Stimulated activated naive CD4-positive, alpha-beta T cell treated with Interleukin-2 at 50 U/mL for 16 hours (primary cell): ENCODE results near the gene ZBED1.
"Not testable (repeated sequence)": the region's sequence is repeated elsewhere in the genome, so short reads cannot be mapped to it uniquely, and the experiment has no call there.

ENCODE experiments used
- DNase-seq: peaks from one replicate; lab custom pipeline; 2025; lab: John Stamatoyannopoulos, UW

ZBED1 gene

DNA sequence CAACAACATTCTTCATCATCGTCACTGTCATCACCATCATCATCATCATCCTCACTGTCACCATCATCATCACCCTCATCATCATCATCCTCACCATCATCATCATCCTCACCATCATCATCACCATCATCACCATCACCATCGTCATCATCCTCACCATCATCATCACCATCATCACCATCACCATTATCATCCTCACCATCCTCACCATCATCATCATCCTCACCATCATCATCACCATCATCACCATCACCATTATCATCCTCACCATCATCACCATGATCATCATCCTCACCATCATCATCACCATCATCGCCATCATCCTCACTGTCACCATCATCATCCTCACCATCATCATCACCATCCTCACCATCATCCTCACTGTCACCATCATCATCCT is 18.9 kb upstream of the ZBED1 start:
- DNase-seq = not testable (repeated sequence)

DNA sequence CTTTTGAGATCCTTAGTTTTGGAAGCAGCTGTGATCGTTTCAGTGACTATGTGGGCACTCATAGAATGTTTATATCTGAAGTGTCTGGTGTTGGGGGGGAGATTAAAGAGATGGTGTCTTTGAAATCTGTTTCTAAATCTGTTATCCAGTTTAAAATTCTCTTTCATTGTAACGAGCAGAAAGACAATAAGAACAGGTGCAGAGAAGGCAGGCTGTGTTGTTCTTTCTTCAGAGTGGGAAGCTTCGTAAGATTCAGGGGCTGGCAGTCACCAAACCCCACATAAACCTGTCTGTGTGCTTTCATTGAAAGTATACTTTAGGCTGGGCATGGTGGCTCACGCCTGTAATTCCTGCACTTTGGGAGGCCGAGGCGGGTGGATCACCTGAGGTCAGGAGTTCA is 16.3 kb upstream of the ZBED1 start:
- no peak for DNase-seq

DNA sequence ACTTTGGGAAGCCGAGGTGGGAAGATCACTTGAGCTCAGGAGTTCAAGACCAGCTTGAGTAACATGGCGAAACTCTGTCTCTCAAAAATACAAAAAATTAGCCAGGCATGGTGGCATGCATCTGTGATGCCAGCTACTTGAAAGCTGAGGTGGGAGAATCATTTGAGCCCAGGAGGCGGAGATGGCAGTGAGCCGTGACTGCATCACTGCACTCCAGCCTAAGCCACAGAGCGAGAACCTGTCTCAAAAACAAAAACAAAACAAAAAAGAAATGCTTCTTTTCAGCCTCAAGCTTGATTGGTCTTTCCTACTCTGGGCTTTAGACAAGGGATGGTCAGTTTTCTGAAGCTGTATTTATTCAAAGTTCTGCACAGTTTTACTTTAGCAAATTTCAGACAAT is 15.8 kb upstream of the ZBED1 start:
- DNase-seq = no peak

DNA sequence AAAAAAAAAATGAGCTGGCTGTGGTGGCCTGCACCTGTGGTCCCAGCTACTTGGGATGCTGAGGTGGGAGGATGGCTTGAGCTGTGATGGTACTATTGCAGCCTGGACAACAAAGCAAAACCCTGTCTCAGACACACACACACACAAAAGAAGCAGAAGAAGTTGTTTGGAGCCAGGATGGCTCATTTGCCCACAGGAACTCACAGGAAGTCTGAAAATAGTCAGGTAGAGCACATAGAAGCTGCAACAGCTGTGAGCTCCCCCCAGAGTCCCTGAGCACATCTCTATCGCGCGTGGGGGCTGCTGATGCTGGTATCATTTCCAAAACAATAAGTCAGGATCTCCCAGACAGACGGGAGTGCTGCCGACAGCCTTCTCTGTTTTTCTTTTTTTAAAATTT is 13.4 kb upstream of the ZBED1 start:
- no peak for DNase-seq

DNA sequence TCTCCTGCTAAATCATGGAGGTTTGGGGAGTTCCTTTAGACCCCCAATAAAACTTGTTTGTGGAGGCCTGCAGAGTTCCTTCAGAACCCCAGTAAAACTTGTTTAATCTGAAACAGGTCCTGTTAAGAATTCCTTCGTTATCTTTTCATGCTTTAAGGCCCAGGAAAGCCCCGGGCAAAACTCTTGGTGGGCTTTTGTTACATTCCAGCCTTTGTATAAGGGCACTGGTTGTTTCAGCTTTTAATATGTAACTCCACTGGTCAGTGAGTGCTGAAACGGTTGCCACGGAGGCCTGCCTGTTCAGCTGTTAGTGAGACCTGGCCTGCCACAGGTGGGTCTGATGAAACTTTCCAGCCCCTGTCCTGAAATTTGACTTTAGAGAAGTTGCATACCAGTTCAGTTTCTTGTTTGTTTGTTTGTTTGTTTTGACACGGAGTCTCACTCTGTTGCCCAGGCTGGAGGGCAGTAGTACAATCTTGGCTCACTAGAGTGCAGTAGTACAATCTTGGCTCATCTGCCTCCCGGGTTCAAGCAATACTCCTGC is 12.4 kb upstream of the ZBED1 start:
- no peak for DNase-seq

DNA sequence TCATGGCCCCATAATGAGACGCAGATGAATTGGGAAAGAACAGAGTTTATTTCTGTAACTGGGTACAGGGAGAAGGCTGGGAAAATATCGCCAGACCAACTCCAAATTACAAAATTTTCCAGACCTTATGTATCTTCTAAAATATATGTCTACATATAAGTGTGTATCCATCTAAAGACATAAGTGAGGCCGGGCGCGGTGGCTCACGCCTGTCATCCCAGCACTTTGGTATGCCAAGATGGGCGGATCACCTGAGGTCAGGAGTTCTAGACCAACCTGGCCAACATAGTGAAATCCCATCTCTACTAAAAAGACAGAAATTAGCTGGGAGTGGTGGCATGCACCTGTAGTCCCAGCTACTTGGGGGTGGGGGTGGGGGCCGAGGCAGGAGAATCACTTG is 11.7 kb upstream of the ZBED1 start:
- DNase-seq = no peak

DNA sequence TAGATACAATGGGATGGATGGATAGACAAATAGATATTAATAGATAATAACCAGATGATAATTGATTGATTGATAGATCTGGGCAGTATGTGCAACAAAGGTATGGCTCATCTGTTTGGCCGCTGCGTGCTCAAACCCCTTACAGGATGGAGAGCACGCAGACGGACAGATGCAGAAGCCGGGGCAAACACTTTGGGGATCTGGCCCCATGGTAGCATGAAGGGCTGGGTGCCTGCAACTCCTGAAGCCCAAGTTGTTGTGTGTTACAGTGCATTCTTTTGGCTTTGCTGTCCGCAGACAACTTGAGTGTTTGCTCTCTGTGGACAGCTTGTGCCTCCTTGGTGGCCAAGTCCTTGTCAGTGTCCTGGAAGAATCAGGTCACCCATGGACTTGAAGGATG is 10.6 kb upstream of the ZBED1 start:
- no peak for DNase-seq

DNA sequence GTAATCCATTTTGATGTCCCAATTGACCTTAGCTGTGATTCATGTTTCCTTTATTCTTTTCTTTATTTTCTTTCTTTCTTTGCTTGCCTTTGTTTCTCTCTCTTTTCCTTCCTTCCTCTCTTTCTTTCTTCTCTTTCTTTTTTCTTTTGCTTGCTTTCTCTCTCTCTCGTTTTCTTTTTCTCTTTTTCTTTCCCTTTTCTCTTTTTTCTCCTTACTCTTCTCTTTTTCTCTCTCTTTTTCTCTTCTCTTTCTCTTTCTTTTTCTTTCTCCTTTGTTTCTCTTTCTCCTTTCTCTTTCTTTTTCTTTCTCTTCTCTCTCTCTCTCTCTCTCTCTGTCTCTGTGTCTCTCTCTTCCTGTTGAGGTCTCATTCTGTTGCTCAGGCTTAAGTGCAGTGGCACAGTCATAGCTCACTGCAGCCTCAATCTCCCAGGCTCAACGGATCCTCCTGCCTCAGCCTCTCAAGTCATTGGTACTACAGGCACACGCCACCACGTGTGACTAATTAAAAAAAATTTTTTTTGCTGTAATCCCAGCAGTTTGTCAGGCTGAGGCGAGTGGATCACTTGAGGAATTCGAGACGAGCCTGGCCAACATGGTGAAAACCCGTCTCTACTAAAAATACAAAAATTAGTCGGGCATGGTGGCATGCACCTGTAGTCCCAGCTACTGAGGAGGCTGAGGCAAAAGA is 8.0 kb upstream of the ZBED1 start:
- DNase-seq = no peak

DNA sequence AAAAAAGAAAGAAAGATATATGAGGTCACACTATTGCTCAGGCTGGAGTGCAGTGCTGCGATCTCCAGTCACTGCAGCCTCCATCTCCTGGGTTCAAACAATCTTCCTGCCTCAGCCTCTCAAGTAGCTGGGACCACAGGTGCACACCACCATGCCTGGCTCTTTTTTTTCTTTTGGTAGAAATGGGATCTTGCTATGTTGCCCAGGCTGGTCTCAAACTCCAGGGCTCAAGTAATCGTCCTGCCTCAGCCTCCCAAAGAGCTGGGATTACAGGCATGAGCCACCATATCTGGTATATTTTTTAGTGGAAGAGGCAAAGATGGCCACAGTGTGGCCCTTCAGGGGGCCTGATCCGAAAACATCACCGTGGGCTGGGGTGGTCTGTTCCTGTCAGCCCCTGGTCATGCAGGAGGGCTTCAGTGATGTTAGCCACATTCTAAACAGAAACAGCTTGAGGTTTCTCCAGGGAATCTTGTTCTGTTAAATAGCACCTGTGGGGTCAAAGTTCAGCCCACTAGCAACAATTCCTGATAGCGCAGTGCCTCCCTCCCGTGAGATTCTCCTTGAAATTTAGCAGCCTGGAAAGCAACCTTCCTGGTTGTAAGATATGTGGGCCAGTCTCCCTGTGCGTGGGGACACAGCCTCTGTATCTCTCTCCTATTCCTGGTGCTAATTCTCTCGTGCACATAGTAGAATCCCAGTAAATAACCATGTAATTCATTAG is 7.3 kb upstream of the ZBED1 start:
- DNase-seq = no peak

DNA sequence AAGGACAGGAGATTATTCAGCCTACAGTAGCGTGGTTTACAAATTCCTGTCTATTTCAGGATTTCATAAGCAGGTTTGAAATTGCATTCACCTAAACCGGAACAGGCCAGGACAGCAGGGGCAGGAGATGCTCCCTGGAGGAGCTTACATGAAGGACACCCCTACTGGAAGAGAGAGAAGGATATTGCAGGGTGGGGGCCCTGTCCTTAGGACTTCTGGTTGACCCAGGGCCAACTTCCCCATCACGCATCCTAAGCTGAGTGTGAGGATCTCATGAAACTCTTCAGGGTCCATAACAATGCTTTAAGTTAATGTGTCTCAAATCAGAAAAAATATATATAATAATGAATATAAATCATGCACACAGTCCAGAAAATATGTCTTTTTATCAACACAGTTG is 6.4 kb upstream of the ZBED1 start:
- no peak for DNase-seq

DNA sequence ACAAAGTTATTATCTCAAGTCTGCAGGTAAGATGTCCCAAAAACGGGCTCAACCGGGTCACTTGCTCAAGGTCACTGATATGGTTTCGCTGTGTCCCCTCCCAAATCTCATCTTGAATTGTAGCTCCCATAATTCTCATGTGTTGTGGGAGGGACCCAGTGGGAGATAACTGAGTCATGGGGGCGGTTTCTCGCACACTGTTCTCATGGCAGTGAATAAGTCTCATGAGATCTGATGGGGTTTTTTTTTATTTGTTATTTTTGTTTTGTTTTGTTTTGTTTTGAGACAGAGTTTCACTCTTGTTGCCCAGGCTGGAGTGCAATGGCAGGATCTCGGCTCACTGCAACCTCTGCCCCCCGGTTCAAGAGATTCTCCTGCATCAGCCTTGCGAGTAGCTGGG is 4.6 kb upstream of the ZBED1 start:
- DNase-seq = not testable (repeated sequence)

DNA sequence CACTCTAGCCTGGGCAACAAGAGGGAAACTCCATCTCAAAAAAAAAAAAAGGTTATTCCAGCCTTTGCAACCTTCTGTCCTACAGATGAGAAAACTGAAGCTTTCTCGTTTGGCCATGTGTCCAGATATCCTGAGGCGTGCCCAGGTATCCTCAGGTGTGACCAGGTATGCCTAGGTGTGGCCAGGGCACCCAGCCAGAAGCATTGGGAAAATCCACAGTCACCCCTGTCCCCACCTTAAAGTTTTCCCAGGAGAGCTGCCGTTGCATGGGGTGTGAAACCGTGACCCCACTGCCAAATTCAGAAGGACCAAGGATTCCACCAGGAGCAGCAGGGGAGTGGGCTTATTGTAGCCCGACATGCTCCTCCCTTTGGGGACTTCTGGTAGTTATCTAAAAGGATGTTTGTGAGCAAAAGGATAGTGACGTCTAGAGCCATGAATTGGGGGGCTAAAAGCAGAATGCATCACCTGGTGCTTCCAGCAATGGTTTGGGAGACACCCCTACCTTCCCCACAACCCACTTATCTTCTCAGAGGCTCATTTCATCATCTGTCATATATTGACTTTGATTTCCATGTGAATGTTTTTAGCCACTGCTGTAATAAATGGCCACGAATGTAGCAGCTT is 4.0 kb upstream of the ZBED1 start:
- DNase-seq = no peak

DNA sequence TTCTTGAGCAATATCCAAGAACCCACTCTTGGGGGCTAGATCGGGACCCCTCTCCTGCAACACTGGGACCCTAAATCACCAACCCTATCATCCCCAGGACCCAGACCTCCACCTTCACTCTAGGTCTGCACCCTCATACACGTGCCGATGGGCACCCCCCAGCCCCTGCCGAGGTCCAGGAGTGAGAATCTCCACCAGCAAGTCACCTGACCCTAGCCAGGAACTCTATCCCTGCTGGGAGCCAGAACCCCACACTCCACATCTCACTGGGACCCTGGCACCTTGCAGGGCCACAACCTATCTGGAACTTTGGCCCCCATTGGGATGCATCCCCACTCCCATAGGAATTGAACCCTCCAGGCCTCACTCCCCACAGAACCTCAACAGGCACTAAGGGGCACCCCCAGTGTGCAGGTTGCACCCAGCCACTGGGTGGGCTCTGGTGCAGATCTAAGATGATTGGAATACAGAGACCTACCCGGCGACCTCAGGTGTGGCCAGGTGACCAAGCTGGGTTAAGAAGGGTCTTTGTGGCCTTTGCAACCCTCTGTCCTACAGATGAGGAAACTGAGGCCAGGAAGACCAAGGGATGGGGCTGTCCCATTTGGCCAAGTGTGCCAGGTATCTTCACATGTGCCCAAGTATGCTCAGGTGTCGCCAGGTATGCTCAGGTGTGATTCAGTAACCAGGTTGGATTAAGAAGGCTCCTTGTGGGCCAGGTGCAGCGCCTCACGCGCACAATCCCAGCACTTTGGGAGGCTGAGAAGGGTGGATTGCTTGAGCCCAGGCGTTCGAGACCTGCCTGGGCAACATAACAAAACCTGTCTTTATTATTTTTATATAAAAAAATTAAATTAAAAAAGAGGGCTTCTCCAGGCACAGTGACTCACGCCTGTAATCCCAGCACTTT is 3.1 kb upstream of the ZBED1 start:
- DNase-seq = no peak

DNA sequence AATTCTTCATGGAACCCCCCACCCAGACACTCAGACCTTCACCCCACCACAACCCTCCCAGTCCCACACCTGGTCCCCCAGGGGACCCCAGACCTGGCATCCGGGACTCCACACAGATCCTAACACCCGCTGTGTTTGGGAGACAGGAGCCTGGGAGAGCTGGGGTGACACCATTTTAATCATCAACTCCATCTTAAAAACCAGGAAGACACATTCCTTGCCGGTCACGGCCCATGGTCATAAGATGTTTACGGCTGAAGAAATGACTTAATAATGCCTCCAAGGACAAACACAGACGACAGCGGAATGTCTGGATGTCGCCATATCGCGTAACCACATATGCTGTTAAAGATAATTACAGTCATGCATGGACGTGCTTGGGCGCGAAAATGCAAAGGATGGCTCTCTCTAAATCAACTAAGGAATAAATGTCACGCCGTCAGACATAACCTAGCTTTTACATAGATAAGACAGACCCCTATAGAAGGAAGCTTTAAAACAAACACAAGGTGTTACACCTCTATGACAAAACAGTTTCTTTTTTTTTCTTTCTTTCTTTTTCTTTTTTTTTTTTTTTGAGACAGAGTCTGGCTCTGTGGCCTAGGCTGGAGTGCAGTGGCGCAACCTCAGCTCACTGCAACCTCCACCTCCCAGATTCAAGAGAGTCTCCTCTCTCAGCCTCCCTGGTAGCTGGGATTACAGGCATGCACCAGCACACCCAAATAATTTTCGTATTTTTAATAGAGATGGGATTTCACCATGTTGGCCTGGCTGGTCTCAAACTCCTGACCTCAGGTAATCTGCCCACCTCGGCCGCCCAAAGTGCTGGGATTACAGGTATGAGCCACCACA is 2.1 kb upstream of the ZBED1 start:
- no peak for DNase-seq

DNA sequence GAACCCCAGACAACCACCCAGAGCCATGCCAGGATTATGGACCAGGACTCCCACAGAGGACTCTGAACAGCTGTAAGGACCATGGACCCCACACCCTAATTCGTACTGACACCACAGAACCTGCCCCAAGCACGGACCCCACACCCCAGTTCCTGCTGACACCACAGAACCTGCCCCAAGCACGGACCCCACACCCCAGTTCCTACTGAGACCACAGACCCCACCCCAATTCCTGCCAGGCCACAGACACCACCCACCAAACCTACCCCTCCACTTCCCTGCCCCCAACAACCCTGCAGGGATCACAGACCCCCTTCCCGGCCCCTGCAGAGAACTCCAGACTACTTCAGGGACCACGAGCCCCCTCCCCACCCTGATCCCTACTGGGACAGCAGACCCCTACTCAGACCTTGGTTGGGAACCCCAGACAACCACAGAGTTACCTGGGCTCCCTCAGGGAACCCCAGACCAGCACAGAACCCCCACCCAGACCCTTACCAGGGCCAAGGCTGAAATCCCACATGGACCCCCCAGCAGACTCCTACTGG is 1.4 kb upstream of the ZBED1 start:
- DNase-seq = no peak

DNA sequence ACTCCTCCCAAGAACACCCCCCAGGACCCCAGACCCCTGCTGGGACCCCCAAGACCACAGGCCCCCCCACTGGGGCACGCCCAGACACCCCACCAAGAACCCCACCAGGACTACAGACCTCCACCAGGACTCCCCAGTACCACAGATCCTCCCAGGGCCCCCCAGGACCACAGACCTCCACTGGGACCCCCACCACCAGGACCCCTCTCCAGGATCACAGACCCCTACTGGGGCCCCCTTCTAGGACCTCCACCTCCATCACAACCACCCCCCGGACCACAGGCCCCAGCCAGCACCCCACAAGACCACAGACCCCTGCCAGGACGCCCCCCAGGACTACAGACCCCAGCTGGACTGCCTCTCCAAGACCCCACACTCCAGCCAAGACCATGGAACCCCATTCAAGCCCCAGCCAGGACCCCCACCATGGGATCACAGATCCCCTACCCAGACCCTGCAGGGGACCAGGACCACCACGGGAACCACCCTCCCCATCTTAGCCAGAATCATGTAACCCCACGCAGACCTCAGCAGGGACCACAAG is 855 bp upstream of the ZBED1 start:
- DNase-seq = no peak

DNA sequence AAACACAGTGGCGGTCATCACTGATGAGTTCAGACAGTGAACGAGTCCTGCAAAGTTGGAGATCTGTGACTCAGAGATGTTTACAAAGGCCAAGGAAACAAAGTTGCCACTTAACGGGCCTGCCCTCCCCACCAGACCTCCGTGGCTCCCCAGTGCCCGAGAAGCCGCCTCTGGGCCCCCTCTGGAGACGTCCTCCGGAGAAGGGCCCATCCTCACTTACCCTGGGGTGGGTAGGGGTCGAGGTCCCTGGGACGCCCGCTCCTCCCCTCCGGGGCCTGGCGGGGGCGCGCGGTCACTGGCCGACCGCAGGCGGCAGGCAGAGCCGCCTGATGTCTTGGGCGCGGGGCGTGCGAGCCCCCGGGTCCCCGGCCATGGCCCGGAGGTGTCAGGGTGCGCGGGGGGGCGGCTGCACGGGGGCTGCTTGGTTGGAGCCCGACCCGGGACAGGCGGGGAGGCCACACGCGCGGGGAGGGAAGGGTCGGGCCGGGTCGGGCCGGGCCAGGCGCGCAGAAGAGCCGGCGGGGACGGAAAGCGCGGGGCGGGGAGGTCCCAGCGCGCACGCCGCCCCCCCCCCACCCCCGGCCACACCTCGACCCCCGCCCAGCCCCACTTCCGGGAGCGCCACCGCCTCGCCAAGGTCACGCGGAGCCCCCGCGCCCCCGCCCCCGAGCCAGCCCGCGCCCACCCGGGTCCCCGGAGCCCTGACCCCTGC is 529 bp downstream of the ZBED1 start:
- DNase-seq = no peak

DNA sequence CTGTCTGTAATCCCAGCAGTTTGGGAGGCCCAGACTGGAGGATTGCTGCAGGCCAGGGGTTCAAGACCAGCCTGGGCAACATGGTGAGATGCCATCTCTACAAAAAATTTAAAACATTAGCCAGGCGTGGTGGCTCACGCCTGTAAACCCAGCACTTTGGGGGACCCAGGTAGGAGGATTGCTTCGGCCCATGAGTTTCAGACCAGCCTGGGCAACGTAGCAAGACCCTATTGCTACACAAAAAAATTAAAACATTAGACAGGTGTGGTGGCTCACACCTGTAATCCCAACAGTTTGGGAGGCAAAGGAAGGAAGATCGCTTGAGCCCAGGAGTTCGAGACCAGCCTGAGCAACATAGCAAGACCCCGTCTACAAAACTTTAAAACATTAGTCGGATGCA is 1.3 kb downstream of the ZBED1 start:
- no peak for DNase-seq

DNA sequence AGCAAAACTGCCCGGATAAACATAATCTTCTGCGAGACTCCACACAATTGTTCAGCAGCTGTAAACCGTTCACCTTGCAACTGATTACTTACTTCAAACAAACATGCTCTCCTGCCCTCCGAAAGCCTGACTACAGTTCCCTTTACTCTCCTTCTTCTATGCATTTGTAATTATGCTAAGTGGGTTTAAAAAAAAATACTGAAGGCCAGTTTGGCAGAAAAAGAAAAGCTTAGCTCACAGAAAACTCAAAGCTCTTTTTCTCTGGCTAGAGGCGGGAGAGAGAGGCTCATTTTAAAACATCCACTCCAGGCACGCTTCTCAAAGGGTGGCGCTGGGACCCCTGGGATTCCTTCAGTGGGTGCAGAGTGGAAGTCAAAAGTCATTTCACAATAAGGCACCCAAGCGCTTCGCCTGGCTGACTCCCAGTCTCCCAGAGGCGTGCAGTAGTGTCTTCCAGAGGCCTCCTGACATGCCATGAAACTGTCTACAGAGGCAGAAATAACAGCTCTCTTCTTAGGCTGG is 1.9 kb downstream of the ZBED1 start:
- DNase-seq = no peak
